Measurements from ENCODE around the gene CCT7.
"Not testable (repeated sequence)": the region's sequence is repeated elsewhere in the genome, so short reads cannot be mapped to it uniquely, and the experiment has no call there.

CCT7 gene

DNA sequence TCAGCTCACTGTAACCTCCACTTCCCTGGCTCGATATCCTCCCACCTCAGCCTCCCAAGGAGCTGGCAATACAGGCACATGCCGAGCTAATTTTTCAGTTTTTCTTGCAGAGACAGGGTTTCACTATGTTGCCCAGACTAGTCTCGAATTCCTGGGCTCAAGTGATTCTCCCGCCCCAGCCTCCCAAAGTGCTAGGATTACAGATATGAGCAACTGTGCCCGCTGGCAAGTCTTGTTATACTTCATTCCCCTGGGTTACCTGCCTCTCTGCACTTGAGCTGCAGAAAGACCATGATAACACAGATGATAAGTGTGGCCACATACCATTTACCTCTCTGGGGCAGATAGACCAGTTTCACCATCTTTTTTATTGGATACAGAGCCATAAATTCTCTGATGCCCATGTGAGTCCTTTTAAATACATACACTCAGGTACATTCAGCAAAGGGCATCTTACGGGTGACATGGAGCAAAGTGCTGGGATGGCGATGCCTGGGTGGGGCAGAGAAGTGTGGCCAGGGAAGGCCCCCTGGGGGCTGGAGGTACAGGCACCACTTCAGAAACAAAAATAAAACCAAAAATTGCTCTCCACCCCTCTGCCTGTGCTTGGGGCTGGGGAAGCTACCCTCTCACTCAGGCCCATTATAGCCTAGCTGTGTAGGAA is 20.4 kb downstream of the CCT7 start:
- DNase-seq (ENCODE audit: low read depth in 2 of 3, low spot score in 2 of 3): no peak

DNA sequence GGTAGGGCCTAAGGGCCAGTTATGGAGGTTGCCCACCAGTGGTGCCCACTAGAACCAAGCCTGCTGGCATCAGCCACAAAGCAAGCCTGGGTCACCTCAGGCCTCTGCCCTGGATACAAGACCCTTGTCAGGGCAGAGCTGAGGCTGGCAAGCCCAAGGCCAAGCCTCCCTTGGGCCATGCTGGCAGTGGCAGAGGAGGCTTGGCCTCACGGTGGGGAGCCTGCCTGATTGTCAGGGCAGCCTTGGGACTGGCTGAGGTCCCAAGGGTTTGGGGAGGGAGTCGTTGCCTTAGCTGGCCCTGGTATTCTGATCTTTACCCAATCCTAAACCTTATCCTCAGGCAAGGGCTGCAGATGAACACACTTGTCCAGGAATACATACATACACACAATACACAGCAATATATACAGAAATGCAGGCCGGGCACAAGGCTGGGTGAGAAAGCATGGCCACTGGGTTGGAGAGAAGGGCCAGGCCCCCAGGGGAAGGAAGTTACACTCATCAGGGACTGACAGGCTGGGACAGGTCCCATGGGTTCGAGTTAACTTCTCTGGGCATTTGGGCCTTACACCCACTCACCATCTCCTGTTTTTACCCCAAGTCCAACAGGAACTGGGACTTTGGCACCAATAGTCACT is 21.0 kb downstream of the CCT7 start:
- no peak for DNase-seq (ENCODE audit: low read depth in 2 of 3, low spot score in 2 of 3)

DNA sequence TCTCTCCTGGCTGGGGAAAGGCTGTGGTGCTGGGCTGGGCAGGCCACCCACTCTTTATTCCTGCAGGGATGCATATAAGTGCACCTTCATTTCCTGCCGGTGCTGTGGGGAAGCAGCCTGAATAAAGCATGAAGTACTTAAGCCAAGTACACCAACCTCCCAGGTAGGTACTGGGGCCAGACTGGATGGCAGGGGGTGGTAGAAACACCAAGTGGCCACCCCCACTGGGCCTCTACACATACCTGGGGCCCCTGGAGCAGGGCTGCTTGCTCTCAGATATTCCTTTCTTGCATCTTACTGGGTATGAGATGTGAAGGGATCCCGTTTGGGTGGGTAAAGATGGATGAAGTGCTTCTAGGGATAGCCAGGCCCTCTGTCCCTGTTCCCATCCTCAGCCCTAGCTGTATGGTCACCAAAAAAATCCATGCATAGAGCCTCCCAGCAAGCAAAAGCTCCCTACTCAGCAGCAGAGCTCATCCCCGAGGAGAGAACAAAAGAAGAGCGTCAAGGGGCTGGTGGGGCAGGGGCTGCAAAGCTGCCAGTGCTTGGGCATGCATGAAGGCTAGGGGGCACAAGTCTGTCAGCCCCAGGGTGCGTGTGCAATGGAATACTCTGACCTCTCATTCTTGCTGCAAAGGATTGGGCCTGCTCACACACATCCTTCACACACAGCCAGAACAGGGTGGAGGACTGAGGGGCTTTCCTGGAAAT is 22.0 kb downstream of the CCT7 start:
- no peak for DNase-seq (ENCODE audit: low read depth in 2 of 3, low spot score in 2 of 3)

DNA sequence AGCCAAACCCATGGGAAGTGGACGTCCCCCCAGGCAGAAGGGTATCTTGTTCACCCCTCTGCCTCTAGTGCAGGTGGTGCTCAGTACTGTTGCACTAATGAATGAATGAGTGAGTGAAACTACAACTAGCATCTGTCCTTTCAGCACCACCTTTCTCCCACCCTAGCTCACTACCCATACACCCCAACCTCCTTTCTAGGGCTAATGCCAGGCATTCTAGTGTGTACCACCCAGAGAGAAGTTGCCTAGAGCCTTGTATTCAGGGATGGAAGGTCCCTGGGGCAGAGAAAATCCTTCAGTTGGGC is 22.5 kb downstream of the CCT7 start:
- no peak for DNase-seq (ENCODE audit: low read depth in 2 of 3, low spot score in 2 of 3)

DNA sequence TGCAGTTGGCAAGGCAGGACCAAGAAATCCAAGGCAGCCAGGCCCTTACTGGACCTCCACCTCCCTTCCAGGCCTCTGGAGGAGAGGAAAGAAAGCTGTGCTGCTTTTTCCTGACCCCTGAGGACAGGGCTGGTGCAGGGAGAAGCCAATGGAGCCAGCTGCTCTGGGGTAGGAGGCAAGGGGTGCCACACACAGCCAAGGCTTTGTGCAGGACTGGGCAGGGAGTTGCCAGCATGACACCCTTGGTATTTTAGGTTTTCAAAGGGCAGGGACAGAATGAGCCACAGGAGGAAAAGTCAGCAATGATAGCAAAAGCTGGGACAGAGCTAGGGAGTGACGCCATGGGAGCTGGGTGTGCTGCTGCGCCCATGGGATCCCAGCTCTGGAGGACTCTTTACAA is 22.9 kb downstream of the CCT7 start:
- DNase-seq (ENCODE audit: low read depth in 2 of 3, low spot score in 2 of 3): no peak

DNA sequence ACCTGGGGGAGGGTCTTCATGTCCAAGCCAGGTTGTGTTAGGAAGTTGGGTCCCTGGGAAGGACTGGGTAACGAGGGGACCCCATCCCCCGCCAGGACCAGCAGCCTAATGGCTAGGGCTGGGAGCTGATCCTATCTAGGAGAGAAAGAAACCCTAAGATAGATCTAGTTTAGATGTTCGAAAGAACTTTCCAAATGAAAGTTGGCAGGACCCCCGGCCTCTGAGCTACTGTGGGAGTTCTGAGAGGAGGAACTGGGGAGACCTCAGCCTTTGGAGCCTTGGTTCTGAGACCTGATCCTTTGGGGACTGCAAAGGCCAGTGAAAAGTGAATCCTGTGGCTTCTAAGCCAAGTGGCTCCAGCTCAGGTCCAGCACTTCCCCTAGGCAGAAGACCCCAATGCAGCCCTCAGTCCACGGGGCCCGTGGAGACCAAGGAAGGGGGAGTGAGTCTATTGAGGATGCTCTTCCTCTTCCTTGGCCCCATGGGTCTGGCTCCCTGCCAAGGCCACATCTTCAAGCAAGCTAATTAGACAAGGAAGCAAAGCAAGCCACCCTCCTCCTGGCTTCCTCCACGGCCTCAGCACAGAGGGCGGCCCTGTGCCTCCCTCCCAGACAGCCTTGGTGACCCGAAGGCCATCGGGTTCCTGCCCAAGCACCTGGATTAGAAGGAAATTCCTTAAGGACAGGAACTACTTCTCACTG is 23.5 kb downstream of the CCT7 start:
- DNase-seq (ENCODE audit: low read depth in 2 of 3, low spot score in 2 of 3): no peak

DNA sequence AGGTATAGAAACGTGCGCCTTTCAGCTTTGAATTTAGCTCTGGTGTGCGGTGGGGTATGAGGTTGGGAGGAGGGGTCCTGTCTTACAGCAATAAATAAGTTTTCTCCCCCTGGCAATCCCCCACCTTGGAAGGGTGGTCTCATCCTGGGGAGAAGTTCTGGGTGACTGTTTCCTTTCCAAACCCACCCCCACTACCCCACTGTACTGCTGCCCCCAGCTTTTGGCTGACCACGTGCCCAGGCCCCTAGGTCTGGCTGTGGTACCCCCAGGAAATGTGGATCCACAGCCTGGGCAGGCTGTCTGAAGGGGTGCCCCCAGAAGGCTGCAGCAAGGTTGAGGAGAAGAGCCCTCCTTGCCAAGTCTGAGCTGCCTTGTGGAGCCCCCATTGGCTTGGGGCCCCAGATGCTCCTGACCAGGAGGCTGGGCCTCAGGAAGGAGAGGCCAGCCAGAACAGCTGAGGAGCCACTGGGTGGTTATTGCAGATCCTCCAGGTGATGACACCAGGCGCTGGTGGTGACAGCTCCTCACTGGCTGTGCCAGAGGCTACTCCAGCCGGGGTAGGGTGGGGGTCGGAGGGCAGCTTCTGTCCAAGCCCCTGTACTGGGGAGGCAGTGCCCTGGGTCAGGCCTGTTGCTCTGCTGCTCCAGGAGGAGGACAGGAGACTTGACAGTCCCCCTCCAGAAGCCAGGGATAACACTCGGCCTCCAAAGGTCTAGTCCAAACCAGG is 24.2 kb downstream of the CCT7 start:
- DNase-seq (ENCODE audit: low read depth in 2 of 3, low spot score in 2 of 3): no peak

DNA sequence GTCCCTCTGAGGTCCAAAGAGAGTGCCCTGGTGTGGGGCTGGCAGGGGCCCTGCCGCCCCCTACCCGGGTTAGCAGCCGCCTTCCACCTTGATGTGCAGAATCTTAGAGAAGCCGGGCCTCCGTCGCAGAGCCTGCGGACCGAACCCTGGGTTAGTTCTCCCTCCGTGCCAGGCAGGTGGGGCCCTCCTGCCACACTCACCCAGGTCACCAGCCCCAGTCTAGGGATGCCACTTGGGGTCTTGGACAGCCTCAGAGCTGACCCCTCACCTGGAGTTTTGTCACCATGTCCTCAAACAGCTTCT is 24.8 kb downstream of the CCT7 start:
- no peak for DNase-seq (ENCODE audit: low read depth in 2 of 3, low spot score in 2 of 3)

DNA sequence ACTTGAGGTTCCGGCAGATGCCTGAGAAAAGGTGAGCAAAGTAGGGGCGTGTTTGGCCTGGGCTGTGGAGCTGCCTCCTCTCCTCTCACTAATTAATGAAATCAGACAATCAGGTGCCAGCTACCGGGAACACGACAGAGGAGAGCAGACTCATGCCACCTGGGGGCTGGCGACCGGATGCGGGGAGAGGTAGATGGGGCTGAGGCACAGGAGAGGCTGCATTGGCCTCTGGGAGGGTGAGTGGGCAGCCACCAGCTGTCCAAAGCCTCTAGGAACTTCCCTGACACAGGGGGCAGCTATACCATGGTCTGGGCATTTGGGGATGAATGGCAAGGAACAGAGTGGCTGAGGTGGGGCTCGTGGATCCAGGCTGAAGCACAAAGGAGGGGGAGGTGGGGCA is 25.2 kb downstream of the CCT7 start:
- DNase-seq (ENCODE audit: low read depth in 2 of 3, low spot score in 2 of 3): no peak

DNA sequence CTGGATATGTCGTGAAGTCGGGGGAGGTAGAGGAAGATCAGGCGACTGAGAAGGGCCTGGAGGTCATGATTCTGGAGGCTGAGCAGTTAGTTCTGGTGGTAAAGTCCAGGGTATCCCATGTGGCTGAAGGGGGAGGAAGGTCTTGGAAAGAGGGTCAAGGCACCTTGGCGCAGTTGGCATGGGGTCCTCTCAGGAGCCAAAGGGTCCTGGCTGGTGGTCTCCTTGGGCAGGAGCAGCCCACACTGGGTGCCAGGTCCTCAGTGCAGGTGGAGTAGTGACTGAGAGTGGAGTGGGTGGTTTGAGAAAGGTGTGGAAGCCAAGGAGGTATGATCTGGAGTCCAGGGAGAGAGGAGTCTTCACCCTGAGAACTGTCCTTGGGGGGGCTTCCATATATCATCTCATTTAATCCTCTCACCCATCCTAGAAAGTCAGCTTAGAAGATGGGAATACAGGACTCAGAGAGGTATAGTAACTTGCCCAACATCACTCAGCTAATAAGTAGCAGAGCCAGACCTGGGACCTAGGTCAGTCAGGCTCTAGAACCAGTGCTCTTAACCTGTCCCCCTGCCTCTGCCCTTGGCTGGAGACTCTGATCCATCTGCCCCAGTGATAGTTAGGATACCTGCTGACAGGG is 25.7 kb downstream of the CCT7 start:
- DNase-seq (ENCODE audit: low read depth in 2 of 3, low spot score in 2 of 3): no peak

DNA sequence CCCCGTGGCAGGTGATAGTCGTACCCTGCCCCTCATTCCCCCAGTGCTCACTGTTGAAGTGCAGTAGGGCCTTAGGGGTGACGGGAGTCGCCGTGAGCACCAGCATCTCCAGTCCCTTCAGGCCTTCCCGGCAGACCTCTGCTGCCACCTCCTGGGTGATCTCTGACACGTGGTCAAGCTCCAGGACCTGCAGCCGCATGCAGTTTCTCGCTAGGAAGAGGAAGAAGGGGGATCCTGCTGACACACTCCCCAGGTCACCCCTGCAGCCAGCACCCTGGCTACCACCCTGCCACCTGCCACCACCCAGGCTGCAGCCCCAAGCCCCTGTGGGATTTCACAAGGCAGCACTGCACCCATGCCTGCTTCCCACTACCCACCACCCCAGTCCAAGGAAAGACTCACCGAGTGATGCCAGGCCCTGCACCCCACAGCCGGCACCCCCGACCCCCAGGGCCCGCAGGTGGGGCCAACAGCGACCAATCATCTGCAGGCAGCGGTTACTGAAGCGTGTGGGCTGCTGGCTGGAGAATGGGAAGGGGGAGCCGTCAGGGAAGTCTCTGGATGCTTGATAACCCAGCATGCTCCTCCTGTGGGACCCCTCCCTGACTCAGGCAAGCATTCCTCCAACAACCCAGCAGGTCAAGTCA is 26.4 kb downstream of the CCT7 start:
- DNase-seq (ENCODE audit: low read depth in 2 of 3, low spot score in 2 of 3): no peak

DNA sequence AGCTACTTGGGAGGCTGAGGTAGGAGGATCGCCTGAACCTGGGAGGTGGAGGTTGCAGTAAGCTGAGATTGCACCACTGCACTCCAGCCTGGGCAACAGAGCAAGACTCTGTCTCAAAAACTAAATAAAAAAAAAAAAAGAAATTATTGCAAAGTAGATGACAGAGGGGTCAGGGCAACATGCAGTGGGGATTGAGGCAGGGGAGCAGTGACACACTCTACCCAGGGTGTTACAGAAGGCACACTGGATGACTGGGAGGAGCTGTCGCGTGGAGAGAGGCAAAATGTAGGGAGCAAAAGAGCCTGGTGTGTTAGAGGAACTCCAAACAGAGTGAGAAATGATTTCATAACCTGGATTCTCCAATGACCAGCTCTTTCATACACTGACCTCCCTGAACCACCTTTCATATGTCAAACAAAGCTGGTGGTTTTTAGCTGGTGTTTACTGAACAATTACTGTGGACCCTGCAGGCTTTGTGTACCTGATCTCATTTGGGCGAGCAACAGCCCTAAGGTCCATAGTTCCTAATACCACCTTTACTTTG is 28.1 kb downstream of the CCT7 start:
- no peak for DNase-seq (ENCODE audit: low read depth in 2 of 3, low spot score in 2 of 3)

DNA sequence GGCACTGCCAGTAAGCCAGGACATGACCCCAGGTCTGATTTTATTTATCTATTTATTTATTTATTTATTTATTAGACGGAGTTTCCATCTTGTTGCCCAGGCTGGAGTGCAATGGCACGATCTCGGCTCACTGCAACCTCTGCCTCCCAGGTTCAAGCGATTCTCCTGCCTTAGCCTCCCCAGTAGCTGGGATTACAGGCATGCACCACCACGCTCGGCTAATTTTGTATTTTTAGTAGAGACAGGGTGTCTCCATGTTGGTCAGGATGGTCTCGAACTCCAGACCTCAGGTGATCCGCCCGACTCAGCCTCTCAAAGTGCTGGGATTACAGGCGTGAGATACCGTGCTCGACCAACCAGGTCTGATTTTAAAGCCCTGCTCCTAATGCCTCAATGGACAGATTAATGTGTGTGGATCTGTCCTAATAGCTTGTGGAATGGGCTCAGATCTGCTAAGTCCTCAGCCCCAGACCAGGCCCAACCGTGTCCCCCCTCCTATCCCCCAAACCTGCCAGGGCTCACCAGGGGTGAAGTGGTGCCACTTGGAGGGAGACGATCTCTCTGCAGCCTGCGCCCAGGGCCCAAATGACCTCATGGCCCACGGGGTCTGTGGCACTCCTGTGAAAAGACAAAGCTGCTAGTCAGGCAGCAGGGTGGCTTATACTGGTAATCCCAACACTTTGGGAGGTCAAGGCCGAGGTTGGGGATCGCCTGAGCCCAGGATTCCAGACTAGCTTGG is 28.8 kb downstream of the CCT7 start:
- not testable (repeated sequence) for DNase-seq (ENCODE audit: low read depth in 2 of 3, low spot score in 2 of 3)

DNA sequence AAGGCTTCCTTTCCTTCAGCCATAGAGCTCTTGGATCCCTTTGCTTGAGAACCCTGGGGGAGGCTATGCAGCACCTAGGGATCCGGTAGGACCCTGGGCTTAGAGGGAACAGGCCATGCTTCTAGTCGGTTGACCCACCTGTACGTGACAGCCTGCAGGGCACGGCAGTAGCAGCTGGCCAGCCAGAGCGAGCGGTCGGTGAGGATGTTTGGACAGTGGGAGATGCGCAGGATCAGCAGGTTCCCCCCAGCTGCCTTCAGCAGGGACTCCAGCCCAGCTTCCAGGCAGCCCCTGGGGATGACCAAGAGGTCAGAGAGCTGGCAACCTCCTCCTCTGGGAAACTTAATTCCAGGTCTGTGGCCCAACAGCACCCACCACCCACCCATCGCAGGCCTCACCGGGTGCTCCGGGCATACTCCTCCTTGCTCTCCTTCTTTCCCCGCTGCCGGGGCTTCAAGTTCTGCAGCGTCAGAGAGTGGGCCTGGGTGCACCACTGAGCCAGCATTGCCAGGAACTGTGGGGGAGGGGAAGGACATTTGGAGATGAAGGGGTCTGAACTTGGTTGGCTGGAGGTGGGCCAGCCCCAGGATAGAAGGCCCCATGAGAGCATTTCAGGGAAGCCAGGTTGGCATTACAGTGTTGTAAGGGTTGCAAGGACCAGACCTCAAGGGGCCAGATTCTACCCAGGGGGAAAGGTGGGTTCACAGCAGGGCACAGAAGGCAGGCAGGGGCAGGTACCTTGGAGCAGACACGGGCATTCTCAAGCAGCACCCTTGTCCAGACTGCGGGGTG is 29.6 kb downstream of the CCT7 start:
- no peak for DNase-seq (ENCODE audit: low read depth in 2 of 3, low spot score in 2 of 3)

DNA sequence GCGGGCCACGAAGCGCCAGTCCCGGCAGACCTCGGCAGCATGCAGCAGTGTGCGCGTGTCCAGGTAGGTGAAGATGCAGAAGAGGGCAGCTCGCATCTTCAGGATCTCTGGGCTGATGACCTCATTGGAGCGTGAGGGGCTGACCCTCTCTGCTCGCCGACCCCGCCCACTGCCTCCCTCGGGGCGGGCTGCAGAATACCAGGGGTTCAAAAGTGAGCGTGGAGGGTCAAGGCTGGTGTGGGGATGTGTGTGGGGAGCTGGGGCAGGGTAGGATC is 30.2 kb downstream of the CCT7 start:
- no peak for DNase-seq (ENCODE audit: low read depth in 2 of 3, low spot score in 2 of 3)

DNA sequence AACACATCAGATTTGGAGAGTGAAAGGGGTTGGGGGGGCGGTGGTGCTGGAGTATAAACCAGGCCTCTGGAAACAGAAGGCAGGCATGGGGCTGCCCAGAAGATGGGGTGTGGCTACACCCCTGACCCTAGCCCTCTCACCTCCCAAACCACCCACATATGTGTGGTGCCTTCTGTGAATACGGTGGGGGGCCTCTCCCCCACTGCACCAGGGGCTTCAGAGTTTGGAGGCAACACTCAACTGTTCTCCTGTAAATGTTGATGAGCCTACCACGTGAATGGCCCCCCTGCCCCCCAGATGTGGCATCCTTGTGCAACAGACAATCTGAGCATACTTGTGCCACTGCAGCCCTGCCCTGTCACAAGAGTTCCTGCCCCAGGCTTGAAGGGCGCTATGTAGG is 30.7 kb downstream of the CCT7 start:
- no peak for DNase-seq (ENCODE audit: low read depth in 2 of 3, low spot score in 2 of 3)

DNA sequence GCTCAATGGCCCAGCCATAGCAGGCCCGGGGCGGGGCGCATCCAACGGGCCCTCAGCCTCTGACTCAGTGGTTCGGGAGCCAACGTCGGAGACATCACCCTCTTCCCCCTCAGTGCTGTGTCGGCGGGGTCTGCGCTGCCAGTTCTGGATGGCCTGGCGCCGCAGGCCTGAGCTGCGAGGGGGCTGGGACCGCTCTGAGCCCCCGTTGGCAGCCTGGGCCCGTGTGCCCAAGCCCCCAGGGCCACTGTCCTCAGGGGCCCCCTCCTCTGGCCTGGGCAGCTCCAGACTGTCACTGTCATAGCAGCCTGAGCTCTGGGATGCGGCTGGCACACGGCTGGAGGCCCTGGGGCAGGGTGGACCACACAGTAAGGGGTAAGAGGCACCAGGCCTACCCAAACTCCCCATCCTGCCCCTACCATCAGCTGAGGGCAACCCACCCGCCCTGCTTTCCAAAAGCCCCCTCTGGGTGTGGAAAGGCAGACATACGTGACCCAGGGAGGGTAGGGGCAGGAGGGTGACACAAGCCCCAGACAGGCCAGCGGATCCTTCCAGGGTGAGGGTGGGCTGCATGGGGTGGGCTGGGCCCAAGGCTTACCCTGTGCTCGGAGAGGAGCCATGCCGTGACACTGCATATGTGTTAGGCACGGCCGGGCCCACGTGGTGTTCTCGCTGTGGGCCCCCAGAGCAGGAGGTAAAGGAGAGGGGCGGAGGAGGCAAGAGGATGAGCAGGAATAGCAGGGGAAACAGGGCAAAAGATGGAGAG is 31.4 kb downstream of the CCT7 start:
- DNase-seq (ENCODE audit: low read depth in 2 of 3, low spot score in 2 of 3): no peak

DNA sequence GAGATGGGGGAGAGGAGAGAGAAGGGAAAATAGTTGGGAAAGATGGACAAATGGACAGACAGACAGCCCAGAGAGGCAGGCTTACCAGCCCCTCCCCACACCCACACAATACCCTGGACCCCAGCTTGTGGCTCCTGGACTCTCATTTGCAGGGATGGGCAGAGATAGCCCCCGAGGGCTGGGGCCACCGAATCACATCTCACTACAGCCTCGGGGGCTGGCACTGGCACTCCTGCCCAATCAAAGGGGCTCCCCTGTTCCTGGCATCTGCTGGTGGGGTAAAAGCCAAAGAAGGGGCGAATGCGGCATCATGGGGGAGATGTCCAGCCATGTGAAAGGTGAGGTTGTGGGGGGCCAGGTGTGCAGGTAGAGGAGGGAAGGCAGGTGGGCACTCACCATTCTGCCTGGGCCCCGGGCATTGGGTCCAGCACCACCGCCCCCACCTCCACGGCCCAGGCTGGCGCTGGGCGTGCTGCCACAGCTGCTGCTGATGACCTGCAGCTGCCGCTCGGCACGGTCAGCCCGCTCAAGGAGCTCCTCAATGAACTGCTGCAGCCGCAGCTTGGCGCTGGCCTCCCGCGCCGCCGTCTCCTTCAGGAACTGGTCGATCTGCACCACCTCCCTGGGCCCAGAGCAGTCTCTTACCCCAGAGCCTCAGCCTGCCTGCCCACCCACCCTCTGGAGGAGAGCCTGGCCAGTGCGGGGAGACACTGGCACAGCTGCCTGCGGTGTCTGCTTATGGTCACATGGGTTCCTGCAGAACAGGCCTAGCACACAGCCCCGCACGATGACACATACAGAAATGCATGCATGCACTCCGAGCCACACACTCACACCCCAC is 32.2 kb downstream of the CCT7 start:
- DNase-seq (ENCODE audit: low read depth in 2 of 3, low spot score in 2 of 3): no peak
